GM12878 (cell line): Measurements from ENCODE around the gene FBXO42. TPM values are rescaled to one million over a fixed set of nuclear protein-coding genes. Genes with fewer than 3 reads are reported as not detected.

Experiments used
- ATAC-seq: fragments of 200-7000 bp; cut with Tn5 transposase; 3 replicates; pipeline ENCODE4 v1.9.1; 2020; ENCODE audit warnings: mild to moderate bottlenecking, moderate library complexity
- BruUV-seq: library from RNA; stranded (reverse); fragments of 400-500 nt; replicated peaks from 2 replicates; lab custom pipeline; 2021; lab: Mats Ljungman, UMichigan
- CTCF ChIA-PET: fragments of 300-600 bp; sonication (Branson Sonifier 250); formaldehyde crosslinking; extraction: SDS; loops from one replicate; lab custom pipeline; 2021; ENCODE audit warnings: inconsistent platforms; lab: Yijun Ruan, JAX
- POLR2A ChIA-PET: fragments of 350-600 bp; formaldehyde crosslinking; extraction: SDS; loops from one replicate; lab custom pipeline; 2021; ENCODE audit warnings: inconsistent platforms; lab: Charles Lee
- RAD21 ChIA-PET: fragments of 300-600 bp; sonication (Branson Sonifier 250); formaldehyde crosslinking; loops from one replicate; lab custom pipeline; 2023; ENCODE audit warnings: antibody characterized with exemption; ENCODE audit not compliant: unreplicated experiment; lab: Charles Lee
- SMC1A ChIA-PET: fragments of 300-600 bp; sonication (Branson Sonifier 250); formaldehyde crosslinking; loops from one replicate; lab custom pipeline; 2023; ENCODE audit not compliant: unreplicated experiment, uncharacterized antibody; lab: Charles Lee
- DNase-seq: peaks from one replicate; pipeline ENCODE4 v3.0.0-alpha.2; 2011; ENCODE audit warnings: low read depth, low spot score
- FAIRE-seq: peaks from 3 replicates; lab custom pipeline; 2011; peaks lifted over from hg19 to GRCh38; lab: Jason Lieb, UNC
- H2AFZ ChIP-seq: 2 replicates; pipeline ENCODE4 v1.6.0; 2011; ENCODE audit warnings: low read depth, low read length, control low read depth; ENCODE audit not compliant: control insufficient read depth
- H3K27ac ChIP-seq: 2 replicates; pipeline ENCODE4 v1.5.1; 2011; ENCODE audit warnings: control low read depth; ENCODE audit not compliant: control insufficient read depth, insufficient read depth
- H3K27me3 ChIP-seq, 2 experiments: replicated peaks in 1 of 2; 2 replicates each; pipeline versions ENCODE4 v1.6.0 to v1.6.1; 2011; ENCODE audit warnings: low read length in 1 of 2; ENCODE audit not compliant: control insufficient read depth in 2 of 2, insufficient read depth in 2 of 2
- H3K36me3 ChIP-seq, 2 experiments: 2 replicates each; pipeline ENCODE4 v1.5.1; 2011; ENCODE audit warnings: low read length in 1 of 2; ENCODE audit not compliant: control insufficient read depth in 2 of 2, insufficient read depth in 2 of 2
- H3K4me1 ChIP-seq: 2 replicates; pipeline ENCODE4 v1.6.1; 2011; ENCODE audit warnings: mild to moderate bottlenecking, low read length, moderate library complexity, mixed read lengths; ENCODE audit not compliant: control insufficient read depth, insufficient read depth
- H3K4me2 ChIP-seq: 2 replicates; pipeline ENCODE4 v1.6.0; 2011; ENCODE audit warnings: control low read depth; ENCODE audit not compliant: control insufficient read depth, insufficient read depth
- H3K4me3 ChIP-seq: fragments of 200-600 bp; sonication (generic); 2 replicates; pipeline ENCODE4 v1.5.1; 2016
- H3K79me2 ChIP-seq: 2 replicates; pipeline ENCODE4 v1.6.0; 2011; ENCODE audit warnings: low read length; ENCODE audit not compliant: control insufficient read depth, insufficient read depth
- H3K9ac ChIP-seq: 2 replicates; pipeline ENCODE4 v1.8.0; 2011; ENCODE audit warnings: low read length, control low read depth, mixed read lengths; ENCODE audit not compliant: control insufficient read depth, insufficient read depth
- H3K9me3 ChIP-seq: replicated peaks from 3 replicates; pipeline ENCODE4 v1.5.1; 2011; ENCODE audit warnings: mild to moderate bottlenecking, low read length; ENCODE audit not compliant: control insufficient read depth, insufficient read depth
- H4K20me1 ChIP-seq: 2 replicates; pipeline ENCODE4 v1.6.0; 2011; ENCODE audit not compliant: control insufficient read depth, insufficient read depth
- ASH2L ChIP-seq: fragments of 300-600, 200-600 bp; sonication (generic); IDR thresholded peaks from 2 replicates; pipeline ENCODE4 v1.6.1; 2017; ENCODE audit warnings: low read depth, mild to moderate bottlenecking, borderline replicate concordance
- BHLHE40 ChIP-seq, 2 experiments: fragments of 450-650 bp in 1 of 2; IDR thresholded peaks; 2 replicates each; pipeline ENCODE4 v1.6.1; 2011 to 2017; ENCODE audit warnings: low read depth in 2 of 2, borderline replicate concordance in 1 of 2, improper control_type of control experiment in 1 of 2, low read length in 1 of 2, mild to moderate bottlenecking in 1 of 2
- CBFB ChIP-seq: IDR thresholded peaks from 2 replicates; pipeline ENCODE4 v1.6.1; 2016; ENCODE audit warnings: antibody characterized with exemption, low read depth
- CHD2 ChIP-seq: IDR thresholded peaks from 2 replicates; pipeline ENCODE4 v1.6.1; 2011; ENCODE audit warnings: low read depth, low read length, improper control_type of control experiment, borderline replicate concordance
- GABPA ChIP-seq: IDR thresholded peaks from 2 replicates; pipeline ENCODE4 v1.6.1; 2014; ENCODE audit warnings: antibody characterized with exemption, low read depth, mild to moderate bottlenecking, inconsistent platforms
- GATAD2B ChIP-seq: fragments of 450-650 bp; conservative IDR thresholded peaks from 2 replicates; pipeline ENCODE4 v1.6.1; 2017; ENCODE audit warnings: low read depth, mild to moderate bottlenecking, moderate library complexity
- HCFC1 ChIP-seq: fragments of 150-350 bp; IDR thresholded peaks from 2 replicates; pipeline ENCODE4 v1.6.1; 2014; ENCODE audit warnings: low read length
- IRF4 ChIP-seq: IDR thresholded peaks from 2 replicates; pipeline ENCODE4 v1.6.1; 2011; ENCODE audit warnings: low read depth, low read length
- KLF5 ChIP-seq: fragments of 450-650 bp; IDR thresholded peaks from 2 replicates; pipeline ENCODE4 v1.6.1; 2014; ENCODE audit warnings: mild to moderate bottlenecking; ENCODE audit not compliant: partially characterized antibody
- MXI1 ChIP-seq: fragments of 150-350 bp; IDR thresholded peaks from 2 replicates; pipeline ENCODE4 v1.6.1; 2011; ENCODE audit warnings: low read depth, mild to moderate bottlenecking, inconsistent platforms, low read length, improper control_type of control experiment
- MYC ChIP-seq: IDR thresholded peaks from 2 replicates; pipeline ENCODE4 v1.6.1; 2011; ENCODE audit warnings: mild to moderate bottlenecking, low read length, moderate library complexity, inconsistent platforms; ENCODE audit not compliant: insufficient read depth, insufficient replicate concordance, insufficient read length, severe bottlenecking
- RAD21 ChIP-seq: IDR thresholded peaks from 2 replicates; pipeline ENCODE4 v1.6.1; 2011; ENCODE audit warnings: mild to moderate bottlenecking, low read depth, low read length, moderate library complexity; ENCODE audit not compliant: insufficient read depth
- SIX5 ChIP-seq: IDR thresholded peaks from 2 replicates; pipeline ENCODE4 v1.6.1; 2011; ENCODE audit warnings: mild to moderate bottlenecking, low read depth, low read length, moderate library complexity; ENCODE audit not compliant: severe bottlenecking
- TBL1XR1 ChIP-seq: IDR thresholded peaks from 2 replicates; pipeline ENCODE4 v1.6.1; 2012; ENCODE audit warnings: low read depth, low read length, improper control_type of control experiment
- ZNF217 ChIP-seq: fragments of 450-650 bp; IDR thresholded peaks from 2 replicates; pipeline ENCODE4 v1.6.1; 2017; ENCODE audit warnings: antibody characterized with exemption, mild to moderate bottlenecking
- in situ Hi-C: fragments of 300-500 bp; cut with MboI; formaldehyde crosslinking; loops from 9 replicates; pipeline ENCODE4 v1.14.3; 2018; ENCODE audit warnings: mixed read lengths
- intact Hi-C: fragments of 100-400 bp; cut with micrococcal nuclease; formaldehyde crosslinking; loops from one replicate; pipeline ENCODE4 v1.14.2; 2022; ENCODE audit not compliant: unreplicated experiment
- polyA plus RNA-seq, 11 experiments: library from polyadenylated mRNA; depleted of rRNA in 4 of 11; unstranded in 6 of 11; stranded (reverse) in 5 of 11; fragments of >200 nt; fragmentation: Nextera tagmentation in 4 of 11; fragmentation: Illumina TruSeq in 1 of 11; extraction: Ambion mirVana in 4 of 11; extraction: Trizol in 1 of 11; gene quantifications; 1 replicate in 1 of 11; 2 replicates in 10 of 11; pipeline versions ENCODE4 v1.2.1 to v1.2.3, GENCODE V29; 2011 to 2016; ENCODE audit warnings: inconsistent platforms in 2 of 11, missing spikeins in 2 of 11, low read depth in 1 of 11
- total RNA-seq, 4 experiments: library from RNA; depleted of rRNA in 3 of 4; stranded (reverse); fragments of >200 nt in 3 of 4; fragmentation: Illumina TruSeq in 1 of 4; extraction: Trizol in 1 of 4; gene quantifications; 2 replicates each; pipeline versions ENCODE4 v1.2.1 to v1.2.3, GENCODE V29; 2013 to 2021
- TF ChIP-seq, protein P1 (sequence below): IDR thresholded peaks from 2 replicates; pipeline ENCODE4 v1.6.1; 2011; ENCODE audit warnings: borderline replicate concordance, low read depth, mild to moderate bottlenecking, moderate library complexity, low read length; ENCODE audit not compliant: insufficient read depth, poor library complexity, severe bottlenecking
- TF ChIP-seq, protein P2 (sequence below): fragments of 450-650 bp; IDR thresholded peaks from 2 replicates; pipeline ENCODE4 v1.6.1; 2017; ENCODE audit warnings: antibody characterized with exemption, mild to moderate bottlenecking, moderate library complexity
- TF ChIP-seq, protein P3 (sequence below): fragments of 450-650 bp; IDR thresholded peaks from 2 replicates; pipeline ENCODE4 v1.6.1; 2016; ENCODE audit warnings: mild to moderate bottlenecking
- TF ChIP-seq, protein P4 (sequence below): IDR thresholded peaks from 2 replicates; pipeline ENCODE4 v1.6.1; 2011; ENCODE audit warnings: low read depth, low read length, improper control_type of control experiment, borderline replicate concordance

The FBXO42 gene
- total and polyA plus RNA-seq, 10 of the 15 experiments (the other 5 are each of a cell fraction or from before 2014, with no cell fraction given), result 6.1 to 23.8 (median 15.2) TPM

DNA sequence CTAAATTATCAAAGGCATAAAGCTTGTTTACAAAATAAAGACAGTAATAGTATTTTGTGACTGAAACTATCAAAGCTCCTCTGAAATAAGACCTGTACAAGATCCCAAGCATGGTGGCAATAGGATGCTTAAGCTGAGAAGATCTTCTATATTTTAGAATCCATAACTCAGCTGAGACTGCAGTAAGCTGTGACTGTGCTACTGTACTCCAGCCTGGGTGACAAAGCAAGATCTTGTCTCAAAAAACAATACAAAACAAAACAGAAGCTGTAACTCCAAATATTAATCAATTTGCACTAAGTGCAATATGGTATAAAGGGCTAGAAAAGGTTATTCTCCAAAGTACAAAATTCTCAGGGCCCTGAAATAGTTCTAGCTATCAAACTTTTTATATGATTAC lies 59.5 kb downstream of the FBXO42 start:
- no TSS peak for BruUV-seq
- in situ Hi-C loops, result no loop called here
- Histone ChIP-seq H3K79me2 (no peaks in the 10 kb centered on the region), H3K4me1 (no peaks in the 10 kb centered on the region), H3K9ac (no peak overlapping the region), H3K27me3 (no peaks in the 10 kb centered on the region), H3K36me3 (peaks cover 2 to 20% of the 10 kb centered on the region in 2 experiments; a peak in 3 of 4 replicates), H2AFZ (no peak overlapping the region), H3K4me2 (no peak overlapping the region), H3K4me3 (no peak overlapping the region), H4K20me1 (no peaks in the 10 kb centered on the region), H3K9me3 (no peaks in the 10 kb centered on the region), H3K27ac (no peak overlapping the region)
- DNase-seq, result no peak
- ChIA-PET CTCF (interaction anchor here (0.6 kb wide), 1 partner anchor 396 kb away, joined by 4 read pairs; no protein-coding TSS in a partner anchor), SMC1A (interaction anchor here (1.1 to 1.3 kb wide), 2 partner anchors 15 to 95 kb away, joined by 3 to 4 read pairs; no protein-coding TSS in a partner anchor), POLR2A (interaction anchor here (1.0 kb wide), 1 partner anchor 10 kb away, joined by 8 read pairs; no protein-coding TSS in a partner anchor), RAD21 (no interaction called here)
- intact Hi-C loops, result no loop called here
- no peak for ATAC-seq
- no peak for FAIRE-seq
- TF ChIP-seq IRF4, result no peak
- TF ChIP-seq BHLHE40 (IDR thresholded peaks at IDR 0.05; ENCODE audit: borderline replicate concordance in 1 of 2, low read depth in 2 of 2, low read length in 1 of 2), result no peak
- TF ChIP-seq GABPA, result no peak
- TF ChIP-seq RAD21, result no peak
- TF ChIP-seq MYC, result no peak
- TF ChIP-seq GATAD2B, result no peak
- TF ChIP-seq, protein P1, sequence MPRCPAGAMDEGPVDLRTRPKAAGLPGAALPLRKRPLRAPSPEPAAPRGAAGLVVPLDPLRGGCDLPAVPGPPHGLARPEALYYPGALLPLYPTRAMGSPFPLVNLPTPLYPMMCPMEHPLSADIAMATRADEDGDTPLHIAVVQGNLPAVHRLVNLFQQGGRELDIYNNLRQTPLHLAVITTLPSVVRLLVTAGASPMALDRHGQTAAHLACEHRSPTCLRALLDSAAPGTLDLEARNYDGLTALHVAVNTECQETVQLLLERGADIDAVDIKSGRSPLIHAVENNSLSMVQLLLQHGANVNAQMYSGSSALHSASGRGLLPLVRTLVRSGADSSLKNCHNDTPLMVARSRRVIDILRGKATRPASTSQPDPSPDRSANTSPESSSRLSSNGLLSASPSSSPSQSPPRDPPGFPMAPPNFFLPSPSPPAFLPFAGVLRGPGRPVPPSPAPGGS, result no peak
- TF ChIP-seq SIX5, result no peak
- no peak for TF ChIP-seq HCFC1
- TF ChIP-seq, protein P2, sequence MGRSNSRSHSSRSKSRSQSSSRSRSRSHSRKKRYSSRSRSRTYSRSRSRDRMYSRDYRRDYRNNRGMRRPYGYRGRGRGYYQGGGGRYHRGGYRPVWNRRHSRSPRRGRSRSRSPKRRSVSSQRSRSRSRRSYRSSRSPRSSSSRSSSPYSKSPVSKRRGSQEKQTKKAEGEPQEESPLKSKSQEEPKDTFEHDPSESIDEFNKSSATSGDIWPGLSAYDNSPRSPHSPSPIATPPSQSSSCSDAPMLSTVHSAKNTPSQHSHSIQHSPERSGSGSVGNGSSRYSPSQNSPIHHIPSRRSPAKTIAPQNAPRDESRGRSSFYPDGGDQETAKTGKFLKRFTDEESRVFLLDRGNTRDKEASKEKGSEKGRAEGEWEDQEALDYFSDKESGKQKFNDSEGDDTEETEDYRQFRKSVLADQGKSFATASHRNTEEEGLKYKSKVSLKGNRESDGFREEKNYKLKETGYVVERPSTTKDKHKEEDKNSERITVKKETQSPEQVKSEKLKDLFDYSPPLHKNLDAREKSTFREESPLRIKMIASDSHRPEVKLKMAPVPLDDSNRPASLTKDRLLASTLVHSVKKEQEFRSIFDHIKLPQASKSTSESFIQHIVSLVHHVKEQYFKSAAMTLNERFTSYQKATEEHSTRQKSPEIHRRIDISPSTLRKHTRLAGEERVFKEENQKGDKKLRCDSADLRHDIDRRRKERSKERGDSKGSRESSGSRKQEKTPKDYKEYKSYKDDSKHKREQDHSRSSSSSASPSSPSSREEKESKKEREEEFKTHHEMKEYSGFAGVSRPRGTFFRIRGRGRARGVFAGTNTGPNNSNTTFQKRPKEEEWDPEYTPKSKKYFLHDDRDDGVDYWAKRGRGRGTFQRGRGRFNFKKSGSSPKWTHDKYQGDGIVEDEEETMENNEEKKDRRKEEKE, result no peak
- no peak for TF ChIP-seq MXI1
- no peak for TF ChIP-seq KLF5
- TF ChIP-seq, protein P3, sequence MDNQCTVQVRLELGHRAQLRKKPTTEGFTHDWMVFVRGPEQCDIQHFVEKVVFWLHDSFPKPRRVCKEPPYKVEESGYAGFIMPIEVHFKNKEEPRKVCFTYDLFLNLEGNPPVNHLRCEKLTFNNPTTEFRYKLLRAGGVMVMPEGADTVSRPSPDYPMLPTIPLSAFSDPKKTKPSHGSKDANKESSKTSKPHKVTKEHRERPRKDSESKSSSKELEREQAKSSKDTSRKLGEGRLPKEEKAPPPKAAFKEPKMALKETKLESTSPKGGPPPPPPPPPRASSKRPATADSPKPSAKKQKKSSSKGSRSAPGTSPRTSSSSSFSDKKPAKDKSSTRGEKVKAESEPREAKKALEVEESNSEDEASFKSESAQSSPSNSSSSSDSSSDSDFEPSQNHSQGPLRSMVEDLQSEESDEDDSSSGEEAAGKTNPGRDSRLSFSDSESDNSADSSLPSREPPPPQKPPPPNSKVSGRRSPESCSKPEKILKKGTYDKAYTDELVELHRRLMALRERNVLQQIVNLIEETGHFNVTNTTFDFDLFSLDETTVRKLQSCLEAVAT, result no peak
- no peak for TF ChIP-seq CHD2
- TF ChIP-seq, protein P4, sequence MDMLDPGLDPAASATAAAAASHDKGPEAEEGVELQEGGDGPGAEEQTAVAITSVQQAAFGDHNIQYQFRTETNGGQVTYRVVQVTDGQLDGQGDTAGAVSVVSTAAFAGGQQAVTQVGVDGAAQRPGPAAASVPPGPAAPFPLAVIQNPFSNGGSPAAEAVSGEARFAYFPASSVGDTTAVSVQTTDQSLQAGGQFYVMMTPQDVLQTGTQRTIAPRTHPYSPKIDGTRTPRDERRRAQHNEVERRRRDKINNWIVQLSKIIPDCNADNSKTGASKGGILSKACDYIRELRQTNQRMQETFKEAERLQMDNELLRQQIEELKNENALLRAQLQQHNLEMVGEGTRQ, result no peak
- TF ChIP-seq ASH2L, result no peak
- no peak for TF ChIP-seq CBFB
- no peak for TF ChIP-seq ZNF217
- no peak for TF ChIP-seq TBL1XR1
